ENCODE data around the gene BTLA.
"Not testable (repeated sequence)": the region's sequence is repeated elsewhere in the genome, so short reads cannot be mapped to it uniquely, and the experiment has no call there.

Gene BTLA

GRCh38 chr3:112446343-112446742, 52.9 kb downstream of the BTLA start:
- no peak for DNase-seq (ENCODE audit: low read depth in 2 of 2)

- DNase-seq (ENCODE audit: low read depth in 2 of 2), result no peak
Measured at GRCh38 chr3:112445839-112446238, 53.4 kb downstream of the BTLA start.

- no peak for DNase-seq (ENCODE audit: low read depth in 2 of 2)
Measured at GRCh38 chr3:112437146-112438022, 61.9 kb downstream of the BTLA start.

GRCh38 chr3:112429960-112430359, 69.3 kb downstream of the BTLA start:
- DNase-seq (ENCODE audit: low read depth in 2 of 2), result no peak

- no peak for DNase-seq (ENCODE audit: low read depth in 2 of 2)
Measured at GRCh38 chr3:112427123-112427522, 72.1 kb downstream of the BTLA start.

- no peak for DNase-seq (ENCODE audit: low read depth in 2 of 2)
Measured at GRCh38 chr3:112425858-112426750, 73.2 kb downstream of the BTLA start.

GRCh38 chr3:112425382-112425781, 73.9 kb downstream of the BTLA start:
- DNase-seq (ENCODE audit: low read depth in 2 of 2), result no peak

- no peak for DNase-seq (ENCODE audit: low read depth in 2 of 2)
Measured at GRCh38 chr3:112424394-112424793, 74.9 kb downstream of the BTLA start.

- not testable (repeated sequence) for DNase-seq (ENCODE audit: low read depth in 2 of 2)
Measured at GRCh38 chr3:112422921-112423320, 76.4 kb downstream of the BTLA start.

- DNase-seq (ENCODE audit: low read depth in 2 of 2), result not testable (repeated sequence)
Measured at GRCh38 chr3:112418526-112418925, 80.7 kb downstream of the BTLA start.

- DNase-seq (ENCODE audit: low read depth in 2 of 2), result no peak
Measured at GRCh38 chr3:112417696-112418318, 81.5 kb downstream of the BTLA start.

- no peak for DNase-seq (ENCODE audit: low read depth in 2 of 2)
Measured at GRCh38 chr3:112416391-112417212, 82.7 kb downstream of the BTLA start.

- no peak for DNase-seq (ENCODE audit: low read depth in 2 of 2)
Measured at GRCh38 chr3:112415390-112415789, 83.9 kb downstream of the BTLA start.
